ENCODE results near the gene FAM98C. TPM values are rescaled to one million over a fixed set of nuclear protein-coding genes. Genes with fewer than 3 reads are reported as not detected.

Gene FAM98C
- total and polyA plus RNA-seq, 2 of the 13 experiments (the other 11 are each of a cell fraction or from before 2014, with no cell fraction given), result 10.0 to 11.5 TPM

- TF ChIP-seq KDM2A (CRISPR knock-in tag; IDR thresholded peaks at IDR 0.05; ENCODE audit: borderline replicate concordance, low read depth), result no peak
- no peak for TF ChIP-seq FOXP1 (IDR thresholded peaks at IDR 0.05)
- TF ChIP-seq FOXP1 (CRISPR knock-in tag; IDR thresholded peaks at IDR 0.05), result no peak
- no peak for TF ChIP-seq CCAR2 (optimal IDR thresholded peaks at IDR 0.05; ENCODE audit: low read depth, low read length)
- TF ChIP-seq, protein P1, sequence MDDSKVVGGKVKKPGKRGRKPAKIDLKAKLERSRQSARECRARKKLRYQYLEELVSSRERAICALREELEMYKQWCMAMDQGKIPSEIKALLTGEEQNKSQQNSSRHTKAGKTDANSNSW (CRISPR knock-in tag; IDR thresholded peaks at IDR 0.05; ENCODE audit: borderline replicate concordance), result no peak
- peak; percentile 82; the same call in 1 of the 2 replicates for TF ChIP-seq WIZ (CRISPR knock-in tag; IDR thresholded peaks at IDR 0.05)
- 0 out of 2 replicates have a peak, but pooled peaks have one; percentile 37 for TF ChIP-seq ZBTB25 (CRISPR knock-in tag; IDR thresholded peaks at IDR 0.05)
- peak; percentile 38; the same call in 1 of the 2 replicates for TF ChIP-seq FOXK1 (CRISPR knock-in tag; IDR thresholded peaks at IDR 0.05; ENCODE audit: borderline replicate concordance, low read depth)
- no peak for TF ChIP-seq ZNF619 (CRISPR knock-in tag; IDR thresholded peaks at IDR 0.05)
- TF ChIP-seq ZNF138 (CRISPR knock-in tag; IDR thresholded peaks at IDR 0.05; ENCODE audit: low read depth), result no peak
- TF ChIP-seq MAZ (IDR thresholded peaks at IDR 0.05; ENCODE audit: borderline replicate concordance, low read depth, low read length), result no peak
- TF ChIP-seq MAZ (CRISPR knock-in tag; IDR thresholded peaks at IDR 0.05; ENCODE audit: low read depth), result no peak
- no peak for TF ChIP-seq ZNF251 (CRISPR knock-in tag; IDR thresholded peaks at IDR 0.05)
- no peak for TF ChIP-seq RNF219 (CRISPR knock-in tag; IDR thresholded peaks at IDR 0.05)
- no peak for TF ChIP-seq ZSCAN21 (CRISPR knock-in tag; IDR thresholded peaks at IDR 0.05; ENCODE audit: borderline replicate concordance)
- no peak for TF ChIP-seq CBX2 (IDR thresholded peaks at IDR 0.05; ENCODE audit: low read depth, low read length)
- TF ChIP-seq CBX2 (CRISPR knock-in tag; IDR thresholded peaks at IDR 0.05; ENCODE audit: low read depth), result no peak
- TF ChIP-seq THYN1 (CRISPR knock-in tag; IDR thresholded peaks at IDR 0.05; ENCODE audit: borderline replicate concordance, low read depth), result no peak
- no peak for TF ChIP-seq ZNF446 (CRISPR knock-in tag; IDR thresholded peaks at IDR 0.05)
- peak; percentile 96 for TF ChIP-seq EHMT2 (IDR thresholded peaks at IDR 0.05; ENCODE audit: borderline replicate concordance, low read depth, low read length)
- no peak for TF ChIP-seq MIXL1 (CRISPR knock-in tag; IDR thresholded peaks at IDR 0.05)
- 0 out of 2 replicates have a peak, but pooled peaks have one; percentile 17 for TF ChIP-seq ELF3 (CRISPR knock-in tag; IDR thresholded peaks at IDR 0.05)
- no peak for TF ChIP-seq ZNF33A (CRISPR knock-in tag; IDR thresholded peaks at IDR 0.05; ENCODE audit: borderline replicate concordance)
- TF ChIP-seq THAP11 (CRISPR knock-in tag; IDR thresholded peaks at IDR 0.05), result 0 out of 2 replicates have a peak, but pooled peaks have one; percentile 17
- TF ChIP-seq ZSCAN25 (CRISPR knock-in tag; IDR thresholded peaks at IDR 0.05), result no peak
- TF ChIP-seq ZZZ3 (CRISPR knock-in tag; IDR thresholded peaks at IDR 0.05; ENCODE audit: borderline replicate concordance), result no peak
- no peak for TF ChIP-seq IKZF4 (CRISPR knock-in tag; IDR thresholded peaks at IDR 0.05; ENCODE audit: borderline replicate concordance, low read depth, not compliant biosample characterization)
- TF ChIP-seq, protein P2, sequence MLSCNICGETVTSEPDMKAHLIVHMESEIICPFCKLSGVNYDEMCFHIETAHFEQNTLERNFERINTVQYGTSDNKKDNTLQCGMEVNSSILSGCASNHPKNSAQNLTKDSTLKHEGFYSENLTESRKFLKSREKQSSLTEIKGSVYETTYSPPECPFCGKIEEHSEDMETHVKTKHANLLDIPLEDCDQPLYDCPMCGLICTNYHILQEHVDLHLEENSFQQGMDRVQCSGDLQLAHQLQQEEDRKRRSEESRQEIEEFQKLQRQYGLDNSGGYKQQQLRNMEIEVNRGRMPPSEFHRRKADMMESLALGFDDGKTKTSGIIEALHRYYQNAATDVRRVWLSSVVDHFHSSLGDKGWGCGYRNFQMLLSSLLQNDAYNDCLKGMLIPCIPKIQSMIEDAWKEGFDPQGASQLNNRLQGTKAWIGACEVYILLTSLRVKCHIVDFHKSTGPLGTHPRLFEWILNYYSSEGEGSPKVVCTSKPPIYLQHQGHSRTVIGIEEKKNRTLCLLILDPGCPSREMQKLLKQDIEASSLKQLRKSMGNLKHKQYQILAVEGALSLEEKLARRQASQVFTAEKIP (CRISPR knock-in tag; IDR thresholded peaks at IDR 0.05; ENCODE audit: borderline replicate concordance), result no peak
Measured at GRCh38 chr19:38455031-38455430, 52.1 kb downstream of the FAM98C start (continued).
